Progenitor cell of endocrine pancreas (in vitro differentiated cells): Measurements from ENCODE around the gene ERICH4. TPM values are rescaled to one million over a fixed set of nuclear protein-coding genes. Genes with fewer than 3 reads are reported as not detected.
A peak's percentile ranks its signal among the peaks of the same experiment; 100 is the strongest.

Experiments used
- DNase-seq: peaks from one replicate; pipeline ENCODE4 v3.0.0; 2021; ENCODE audit warnings: low spot score; ENCODE audit not compliant: unreplicated experiment
- H3K27ac Mint-ChIP-seq: 2 replicates; pipeline ENCODE4 v1.8.0; 2021; ENCODE audit warnings: mild to moderate bottlenecking, moderate library complexity, mixed read lengths
- H3K27me3 Mint-ChIP-seq: 2 replicates; pipeline ENCODE4 v1.8.0; 2021; ENCODE audit warnings: mixed read lengths
- H3K36me3 Mint-ChIP-seq: 2 replicates; pipeline ENCODE4 v1.8.0; 2022; ENCODE audit warnings: mixed read lengths; ENCODE audit not compliant: insufficient read depth
- H3K4me1 Mint-ChIP-seq: 2 replicates; pipeline ENCODE4 v1.8.0; 2021; ENCODE audit warnings: low read depth, mixed read lengths
- H3K4me3 Mint-ChIP-seq: 2 replicates; pipeline ENCODE4 v1.8.0; 2021; ENCODE audit warnings: low read depth, mild to moderate bottlenecking, moderate library complexity, mixed read lengths
- H3K9me3 Mint-ChIP-seq: 2 replicates; pipeline ENCODE4 v1.8.0; 2021; ENCODE audit warnings: low read depth, mixed read lengths
- CTCF ChIP-seq: fragments of 200-600 bp; sonication (generic); IDR thresholded peaks from one replicate; pipeline ENCODE4 v1.5.0; 2021; ENCODE audit warnings: antibody characterized with exemption, mild to moderate bottlenecking; ENCODE audit not compliant: unreplicated experiment
- total RNA-seq: library from RNA; stranded (reverse); gene quantifications from 2 replicates; pipeline ENCODE4 v1.2.1, GENCODE V29; 2021

ERICH4 gene
- total RNA-seq, 1 donor from 2014 or later = not detected

- TF ChIP-seq CTCF = peak; percentile 53
- peaks cover 2% of the 10 kb centered on the region for H3K36me3 Mint-ChIP-seq
- H3K9me3 Mint-ChIP-seq = no peaks in the 10 kb centered on the region
- no peak within 1 kb of the TSS for H3K27ac Mint-ChIP-seq
- DNase-seq = peak; percentile 78
- H3K4me1 Mint-ChIP-seq = no peaks in the 10 kb centered on the region
- H3K4me3 Mint-ChIP-seq = peak within 1 kb of the TSS; percentile 37
- peaks cover 18% of the 10 kb centered on the region for H3K27me3 Mint-ChIP-seq
Observed at GRCh38 chr19:41439441-41440222, 3.3 kb upstream of the ERICH4 start, which contains the start of gene DMAC2. Gene DMAC2 (minus strand): TSS chr19:41439912. CDS start chr19:41439899, 13 bp downstream.

DNA sequence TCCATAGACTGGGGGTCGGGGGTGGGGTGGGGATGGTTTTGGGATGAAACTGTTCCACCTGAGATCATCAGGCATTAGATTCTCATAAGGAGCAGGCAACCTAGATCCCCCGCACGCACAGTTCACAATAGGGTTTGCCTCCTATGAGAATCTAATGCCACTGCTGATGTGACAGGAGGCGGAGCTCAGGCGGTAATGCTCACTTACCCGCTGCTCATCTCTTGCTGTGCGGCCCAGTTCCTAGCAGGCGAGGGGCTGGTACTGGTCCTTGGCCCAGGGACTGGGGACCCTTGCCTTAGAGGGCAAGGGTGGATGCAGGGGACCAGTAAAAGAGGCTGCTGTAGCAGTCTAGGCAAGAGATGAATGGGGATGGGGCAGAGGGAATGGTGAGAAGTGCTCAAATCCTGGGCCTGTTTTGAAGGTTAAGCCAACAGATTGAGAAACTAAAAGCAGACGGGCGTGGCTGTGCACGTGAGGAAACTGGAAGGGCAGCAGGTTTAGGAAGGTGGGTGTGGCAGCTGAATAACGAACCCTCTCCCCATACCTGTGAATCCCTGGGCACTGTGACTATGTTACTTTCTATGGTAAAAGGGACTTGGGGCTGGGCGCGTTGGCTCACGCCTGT, 1.5 kb upstream of the ERICH4 start:
- Mint-ChIP-seq H3K36me3 (peaks cover 2% of the 10 kb centered on the region), H3K27me3 (peaks cover 21% of the 10 kb centered on the region), H3K9me3 (no peaks in the 10 kb centered on the region), H3K4me1 (no peaks in the 10 kb centered on the region), H3K4me3 (no peak overlapping the region), H3K27ac (no peak overlapping the region)
- no peak for TF ChIP-seq CTCF
- DNase-seq = no peak

GRCh38 chr19:41443813-41444455, 978 bp downstream of the ERICH4 start:
- H3K36me3 Mint-ChIP-seq = no peaks in the 10 kb centered on the region
- no peaks in the 10 kb centered on the region for H3K4me1 Mint-ChIP-seq
- no peaks in the 10 kb centered on the region for H3K9me3 Mint-ChIP-seq
- no peak overlapping the region for H3K4me3 Mint-ChIP-seq
- no peak overlapping the region for H3K27ac Mint-ChIP-seq
- peaks cover 35% of the 10 kb centered on the region for H3K27me3 Mint-ChIP-seq
- TF ChIP-seq CTCF = no peak
- no peak for DNase-seq

DNA sequence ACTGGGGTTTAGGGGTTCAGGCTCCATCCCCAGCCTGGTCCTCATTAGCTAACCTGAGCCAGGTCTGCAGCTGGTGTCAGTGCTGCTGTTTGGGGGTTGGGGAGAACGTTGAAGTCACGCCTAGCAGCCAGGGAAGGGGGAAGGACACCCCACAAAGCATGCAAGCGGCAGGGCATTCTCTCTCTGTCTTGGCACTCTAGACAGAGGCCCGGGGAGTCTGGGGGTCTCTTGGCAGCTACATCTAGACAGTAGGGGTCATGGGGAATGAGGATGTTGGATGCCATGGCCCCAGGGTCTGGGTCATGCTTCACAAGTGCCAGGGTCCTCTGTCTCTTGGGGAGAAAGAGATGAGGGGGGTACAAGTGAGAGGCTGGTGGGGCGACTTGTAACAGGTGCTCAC, 2.6 kb downstream of the ERICH4 start:
- H3K27me3 Mint-ChIP-seq = peaks cover 43% of the 10 kb centered on the region
- H3K9me3 Mint-ChIP-seq = no peaks in the 10 kb centered on the region
- H3K27ac Mint-ChIP-seq = no peak overlapping the region
- no peak for TF ChIP-seq CTCF
- H3K36me3 Mint-ChIP-seq = no peaks in the 10 kb centered on the region
- H3K4me1 Mint-ChIP-seq = peaks cover 2% of the 10 kb centered on the region
- no peak for DNase-seq
- H3K4me3 Mint-ChIP-seq = no peak overlapping the region

DNA sequence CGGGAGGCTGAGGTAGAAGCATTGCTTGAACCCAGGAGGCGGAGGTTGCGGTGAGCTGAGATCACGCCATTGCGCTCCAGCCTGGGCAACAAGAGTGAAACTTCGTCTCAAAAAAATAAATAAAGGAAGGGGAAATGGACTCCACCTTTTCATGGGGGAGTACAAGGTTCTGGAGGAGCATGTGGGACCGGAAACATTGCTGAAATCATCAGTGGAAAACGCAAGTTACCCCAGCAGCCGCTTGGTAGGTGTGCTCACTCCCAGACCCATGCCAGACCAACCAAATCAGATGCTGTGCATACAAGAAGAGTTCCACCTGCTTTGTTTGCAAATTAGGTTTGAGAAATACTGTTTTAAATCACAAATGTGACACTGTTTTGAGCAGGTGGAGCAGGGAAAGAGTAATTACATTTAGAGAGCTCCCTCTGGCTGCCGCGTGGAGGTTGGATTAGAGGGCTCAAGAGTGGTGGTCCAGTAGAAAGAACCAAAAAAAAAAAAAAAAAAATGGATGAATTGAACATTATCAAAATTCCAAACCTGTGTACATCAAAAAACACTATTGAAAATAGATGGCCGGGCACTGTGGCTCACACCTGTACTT, 4.9 kb downstream of the ERICH4 start:
- Mint-ChIP-seq H3K4me1 (peaks cover 2% of the 10 kb centered on the region), H3K27ac (no peak overlapping the region), H3K4me3 (no peak overlapping the region), H3K27me3 (peaks cover 43% of the 10 kb centered on the region), H3K9me3 (no peaks in the 10 kb centered on the region), H3K36me3 (no peaks in the 10 kb centered on the region)
- TF ChIP-seq CTCF = no peak
- no peak for DNase-seq
